Lower leg skin (tissue), 3 donors: ENCODE measurements around the gene MAGOH.

Experiments
- CTCF ChIP-seq, 3 donors: fragments of 450-650 bp; IDR thresholded peaks; one replicate each; pipeline ENCODE4 v1.5.1; 2016; ENCODE audit warnings: antibody characterized with exemption in 3 of 3, mild to moderate bottlenecking in 3 of 3, moderate library complexity in 2 of 3
- POLR2A ChIP-seq, 2 donors: fragments of 450-650 bp; IDR thresholded peaks; one replicate each; pipeline ENCODE4 v1.6.1; 2016 to 2017; ENCODE audit warnings: antibody characterized with exemption in 2 of 2, mild to moderate bottlenecking in 1 of 2, moderate library complexity in 1 of 2

- no peak for TF ChIP-seq POLR2A (IDR thresholded peaks at IDR 0.05)
- no peak for TF ChIP-seq CTCF (IDR thresholded peaks at IDR 0.05)
These were observed 42.3 kb downstream of the MAGOH start for GRCh38 chr1:53196017-53196484.
